ENCODE results near the gene GNG10. TPM values are rescaled to one million over a fixed set of nuclear protein-coding genes. Genes with fewer than 3 reads are reported as not detected.
"Not testable (repeated sequence)": the region's sequence is repeated elsewhere in the genome, so short reads cannot be mapped to it uniquely, and the experiment has no call there.

The GNG10 gene
- 10 to 100 TPM; 12.3 to 31.9 TPM for total RNA-seq

GRCh38 chr9:111661150-111661801 lies at the start of gene GNG10:
Gene GNG10 (plus strand): TSS chr9:111661605. CDS start chr9:111661635, 30 bp downstream.
- peak within 1 kb of the TSS; percentile 87 for H3K4me3 Mint-ChIP-seq

GRCh38 chr9:111613436-111614040 lies 47.9 kb upstream of the GNG10 start:
- Mint-ChIP-seq H3K27me3 (peaks cover 42% of the 10 kb centered on the region), H3K27ac (no peak overlapping the region), H3K9me3 (no peaks in the 10 kb centered on the region), H3K36me3 (ENCODE audit: low read depth) (no peaks in the 10 kb centered on the region), H3K4me1 (no peaks in the 10 kb centered on the region), H3K4me3 (no peak overlapping the region)
- ATAC-seq (replicated peaks), result no peak

More at GRCh38 chr9:111661150-111661801, at the start of gene GNG10:
- Mint-ChIP-seq H3K4me1 (peaks cover 22% of the 10 kb centered on the region), H3K9me3 (no peaks in the 10 kb centered on the region), H3K27me3 (no peaks in the 10 kb centered on the region), H3K27ac (peak within 1 kb of the TSS; percentile 81), H3K36me3 (ENCODE audit: low read depth) (peaks cover 19% of the 10 kb centered on the region)
- ATAC-seq (replicated peaks), result peak; percentile 92

GRCh38 chr9:111615928-111616327 lies 45.5 kb upstream of the GNG10 start:
- no peak for ATAC-seq (replicated peaks)
- no peak overlapping the region for H3K27ac Mint-ChIP-seq
- H3K27me3 Mint-ChIP-seq, result peaks cover 29% of the 10 kb centered on the region

DNA sequence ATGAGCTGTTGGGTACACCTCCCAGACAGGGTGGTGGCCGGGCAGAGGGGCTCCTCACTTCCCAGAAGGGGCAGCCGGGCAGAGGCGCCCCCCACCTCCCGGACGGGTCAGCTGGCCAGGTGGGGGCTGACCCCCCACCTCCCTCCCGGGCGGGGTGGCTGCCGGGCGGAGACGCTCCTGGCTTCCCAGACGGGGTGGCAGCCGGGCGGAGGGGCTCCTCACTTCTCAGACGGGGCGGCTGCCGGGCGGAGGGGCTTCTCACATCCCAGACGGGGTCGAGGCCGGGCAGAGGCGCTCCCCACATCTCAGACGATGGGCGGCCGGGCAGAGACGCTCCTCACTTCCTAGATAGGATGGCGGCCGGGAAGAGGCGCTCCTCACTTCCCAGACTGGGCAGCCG lies 44.1 kb upstream of the GNG10 start:
- ATAC-seq (replicated peaks); H3K4me3 Mint-ChIP-seq; H3K27ac Mint-ChIP-seq; H3K36me3 Mint-ChIP-seq (ENCODE audit: low read depth); H3K9me3 Mint-ChIP-seq; H3K4me1 Mint-ChIP-seq: not testable (repeated sequence)
- H3K27me3 Mint-ChIP-seq, result peaks cover 33% of the 10 kb centered on the region

More at GRCh38 chr9:111615928-111616327, 45.5 kb upstream of the GNG10 start:
- H3K4me3 Mint-ChIP-seq, result no peak overlapping the region
- H3K4me1 Mint-ChIP-seq, result no peaks in the 10 kb centered on the region
- no peaks in the 10 kb centered on the region for H3K9me3 Mint-ChIP-seq
- H3K36me3 Mint-ChIP-seq (ENCODE audit: low read depth), result no peaks in the 10 kb centered on the region

GRCh38 chr9:111621895-111622480 lies 39.4 kb upstream of the GNG10 start:
- Mint-ChIP-seq H3K4me3 (no peak overlapping the region), H3K36me3 (ENCODE audit: low read depth) (no peaks in the 10 kb centered on the region), H3K4me1 (no peaks in the 10 kb centered on the region), H3K27ac (no peak overlapping the region), H3K27me3 (peaks cover 14% of the 10 kb centered on the region), H3K9me3 (no peaks in the 10 kb centered on the region)
- peak; percentile 47 for ATAC-seq (replicated peaks)

- Mint-ChIP-seq H3K27ac (no peak overlapping the region), H3K9me3 (no peaks in the 10 kb centered on the region), H3K4me3 (no peak overlapping the region), H3K27me3 (peaks cover 14% of the 10 kb centered on the region), H3K4me1 (no peaks in the 10 kb centered on the region), H3K36me3 (ENCODE audit: low read depth) (no peaks in the 10 kb centered on the region)
- no peak for ATAC-seq (replicated peaks)
Observed at GRCh38 chr9:111622626-111623025, 38.8 kb upstream of the GNG10 start.

GRCh38 chr9:111627260-111627963 lies 34.0 kb upstream of the GNG10 start:
- Mint-ChIP-seq H3K9me3 (no peaks in the 10 kb centered on the region), H3K4me1 (peaks cover 4% of the 10 kb centered on the region), H3K27me3 (peaks cover 6% of the 10 kb centered on the region), H3K4me3 (no peak overlapping the region), H3K36me3 (ENCODE audit: low read depth) (peaks cover 18% of the 10 kb centered on the region), H3K27ac (no peak overlapping the region)
- ATAC-seq (replicated peaks), result no peak

GRCh38 chr9:111628411-111628810 lies 33.0 kb upstream of the GNG10 start:
- no peak overlapping the region for H3K4me3 Mint-ChIP-seq
- H3K4me1 Mint-ChIP-seq, result peaks cover 10% of the 10 kb centered on the region
- no peaks in the 10 kb centered on the region for H3K27me3 Mint-ChIP-seq
- ATAC-seq (replicated peaks), result no peak
- H3K36me3 Mint-ChIP-seq (ENCODE audit: low read depth), result peaks cover 28% of the 10 kb centered on the region
- no peak overlapping the region for H3K27ac Mint-ChIP-seq
- no peaks in the 10 kb centered on the region for H3K9me3 Mint-ChIP-seq

DNA sequence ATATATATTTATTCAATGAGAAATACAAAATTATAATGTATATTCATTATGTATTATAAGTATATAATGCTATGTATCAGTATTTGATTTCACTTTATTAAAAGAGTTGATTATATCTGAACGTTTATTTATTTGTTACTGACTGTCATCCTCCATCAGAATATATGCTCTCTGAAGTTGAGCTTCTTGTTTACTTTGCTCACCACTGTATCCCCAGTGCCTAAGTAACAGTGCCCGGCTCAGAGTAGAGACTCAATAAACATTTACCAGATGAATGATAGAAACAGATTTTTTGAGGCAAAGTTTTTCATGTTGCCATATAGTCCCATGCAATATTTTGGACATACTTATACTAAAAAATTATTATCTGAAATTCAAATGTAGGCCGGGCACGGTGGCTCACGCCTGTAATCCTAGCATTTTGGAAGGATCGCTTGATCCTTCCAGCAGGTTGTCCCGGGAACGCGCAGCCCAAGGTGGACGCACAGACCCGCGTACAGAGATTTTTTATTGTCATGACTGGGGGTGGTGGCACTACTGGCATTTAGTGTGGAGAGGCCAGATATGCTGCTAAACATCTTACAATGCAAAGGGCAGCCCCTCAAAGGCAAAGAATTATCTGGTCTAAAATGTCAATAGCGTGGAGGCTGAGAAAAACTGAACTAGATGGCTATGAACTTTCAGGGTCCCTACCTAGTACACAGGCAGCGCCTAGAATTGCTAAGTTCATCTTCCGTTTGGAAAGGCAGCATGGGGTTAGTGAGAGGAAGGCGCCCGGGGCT lies 31.0 kb upstream of the GNG10 start:
- peak; percentile 47 for ATAC-seq (replicated peaks)
- Mint-ChIP-seq H3K4me1 (peaks cover 26% of the 10 kb centered on the region), H3K9me3 (no peaks in the 10 kb centered on the region), H3K27ac (peak overlapping the region; percentile 90), H3K36me3 (ENCODE audit: low read depth) (peaks cover 48% of the 10 kb centered on the region), H3K27me3 (no peaks in the 10 kb centered on the region), H3K4me3 (peak overlapping the region; percentile 96)

GRCh38 chr9:111630964-111631213 lies 30.5 kb upstream of the GNG10 start:
- Mint-ChIP-seq H3K4me3 (peak overlapping the region; percentile 96), H3K4me1 (peaks cover 31% of the 10 kb centered on the region)
- no peak for ATAC-seq (replicated peaks)

GRCh38 chr9:111631214-111631971 lies 30.0 kb upstream of the GNG10 start, which contains the start of gene DNAJC25:
Gene DNAJC25 (plus strand): TSS chr9:111631334. CDS start chr9:111631408, 74 bp downstream.
- peak within 1 kb of the TSS; percentile 96 for H3K4me3 Mint-ChIP-seq
- H3K9me3 Mint-ChIP-seq, result no peaks in the 10 kb centered on the region
- peaks cover 49% of the 10 kb centered on the region for H3K36me3 Mint-ChIP-seq (ENCODE audit: low read depth)
- H3K4me1 Mint-ChIP-seq, result peaks cover 35% of the 10 kb centered on the region
- H3K27ac Mint-ChIP-seq, result peak within 1 kb of the TSS; percentile 93
- H3K27me3 Mint-ChIP-seq, result no peaks in the 10 kb centered on the region
- ATAC-seq (replicated peaks), result peak; percentile 99

More at GRCh38 chr9:111630964-111631213, 30.5 kb upstream of the GNG10 start:
- Mint-ChIP-seq H3K27ac (peak overlapping the region; percentile 90), H3K36me3 (ENCODE audit: low read depth) (peaks cover 49% of the 10 kb centered on the region), H3K9me3 (no peaks in the 10 kb centered on the region), H3K27me3 (no peaks in the 10 kb centered on the region)

DNA sequence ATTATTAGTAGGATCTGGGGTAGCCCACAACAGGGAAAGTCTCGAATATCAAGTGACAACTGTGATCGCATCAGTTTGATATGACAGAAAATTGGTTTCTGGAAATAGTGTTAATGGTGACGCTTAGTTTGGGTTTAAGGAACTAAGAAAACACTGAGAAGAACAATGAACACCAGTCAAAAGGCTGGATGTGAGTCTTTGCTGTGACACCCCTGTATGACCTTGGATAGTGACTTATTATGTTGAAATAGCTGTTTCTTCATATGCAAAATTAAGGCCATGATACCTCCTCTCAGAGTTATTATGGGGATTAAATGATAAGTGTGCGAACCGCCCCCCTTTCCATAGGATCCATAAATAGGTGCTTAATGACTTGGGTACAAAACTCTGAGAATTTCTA lies 29.3 kb upstream of the GNG10 start:
- ATAC-seq (replicated peaks), result no peak
- H3K4me1 Mint-ChIP-seq, result peaks cover 35% of the 10 kb centered on the region
- peak overlapping the region; percentile 93 for H3K27ac Mint-ChIP-seq
- peak overlapping the region; percentile 96 for H3K4me3 Mint-ChIP-seq
- H3K36me3 Mint-ChIP-seq (ENCODE audit: low read depth), result peaks cover 49% of the 10 kb centered on the region
- no peaks in the 10 kb centered on the region for H3K9me3 Mint-ChIP-seq
- H3K27me3 Mint-ChIP-seq, result no peaks in the 10 kb centered on the region

- Mint-ChIP-seq H3K9me3 (no peaks in the 10 kb centered on the region), H3K27ac (peak overlapping the region; percentile 93), H3K36me3 (ENCODE audit: low read depth) (peaks cover 49% of the 10 kb centered on the region), H3K27me3 (no peaks in the 10 kb centered on the region), H3K4me3 (peak overlapping the region; percentile 96), H3K4me1 (peaks cover 35% of the 10 kb centered on the region)
- no peak for ATAC-seq (replicated peaks)
Observed at GRCh38 chr9:111632695-111633388, 28.6 kb upstream of the GNG10 start.

All from activated T-helper 17 cell treated with anti-CD3 and anti-CD28 coated beads, Interleukin-2, amount 50 U/mL, for 72 hours (primary cell).